Activated T-cell treated with anti-CD3 and anti-CD28 coated beads, Interleukin-2, amount 50 U/mL, for 48 hours (primary cell): ENCODE measurements around the gene KDM1A.

Experiments used
- DNase-seq, 2 experiments: peaks; one replicate each; pipeline ENCODE4 v3.0.0-alpha.2; 2020

Gene KDM1A

DNA sequence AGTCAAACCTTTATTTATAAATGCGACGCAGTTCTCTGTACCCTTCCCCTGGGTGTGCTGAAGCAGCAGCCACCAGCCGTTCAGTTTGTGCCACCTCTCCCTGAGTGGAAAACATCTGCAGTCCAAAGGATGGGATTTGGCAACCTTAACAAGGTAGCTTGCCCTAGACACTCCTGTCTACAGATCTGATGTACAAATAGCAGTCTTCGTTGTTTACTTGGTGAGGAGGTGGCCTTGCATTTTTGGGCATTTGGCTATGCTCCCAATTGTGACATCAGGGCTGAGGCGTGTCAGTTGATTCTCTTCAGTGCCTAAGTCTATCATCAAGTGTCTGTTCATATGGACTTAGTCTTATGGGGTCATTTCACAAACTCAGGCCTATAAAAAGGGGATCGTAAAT, 59.8 kb downstream of the KDM1A start:
- no peak for DNase-seq

GRCh38 chr1:23080885-23081284, 61.6 kb downstream of the KDM1A start:
- no peak for DNase-seq

DNA sequence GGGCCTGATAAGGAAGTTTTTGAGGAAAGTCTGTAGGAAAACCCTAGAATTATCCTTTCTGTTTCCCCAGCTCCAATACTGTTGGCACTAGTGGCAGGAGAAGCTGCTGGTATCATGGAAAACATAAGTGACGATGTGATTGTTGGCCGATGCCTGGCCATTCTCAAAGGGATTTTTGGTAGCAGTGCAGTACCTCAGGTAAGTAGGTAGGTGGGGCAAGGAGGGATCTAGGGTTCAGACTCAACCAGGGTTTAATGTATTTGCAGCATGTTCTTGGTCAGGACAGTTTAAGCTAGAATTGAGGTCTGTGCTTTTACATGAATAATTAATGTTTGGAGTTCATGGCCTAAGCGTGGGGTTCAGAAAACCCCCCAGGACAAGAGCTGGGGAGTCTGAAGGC, 62.1 kb downstream of the KDM1A start:
- no peak for DNase-seq

- DNase-seq: no peak
Measured at GRCh38 chr1:23083714-23084480, 64.6 kb downstream of the KDM1A start.

- no peak for DNase-seq
Measured at GRCh38 chr1:23084880-23085279, 65.6 kb downstream of the KDM1A start.

GRCh38 chr1:23085696-23086095, 66.4 kb downstream of the KDM1A start:
- no peak for DNase-seq

- DNase-seq: no peak
Measured at GRCh38 chr1:23088027-23088426, 68.8 kb downstream of the KDM1A start.

DNA sequence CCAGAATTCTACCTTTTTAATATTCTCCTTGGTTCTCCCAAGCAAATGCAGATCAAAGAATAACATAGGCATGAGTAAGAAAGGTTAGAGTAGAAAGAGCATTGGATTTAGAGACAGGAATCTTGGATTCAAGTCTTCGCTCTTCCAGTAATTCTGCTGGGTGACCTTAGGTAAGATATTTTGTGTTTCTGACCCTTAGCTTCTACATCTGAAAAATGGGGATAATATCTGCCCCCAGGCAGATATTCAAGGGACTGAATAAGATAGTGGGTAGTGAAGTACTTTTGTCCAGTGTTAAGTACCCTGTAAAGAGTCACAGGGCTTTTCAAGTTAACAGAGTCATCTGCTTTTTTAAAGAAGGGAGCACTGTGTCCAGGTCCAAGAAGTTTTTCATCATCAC, 70.8 kb downstream of the KDM1A start:
- no peak for DNase-seq

DNA sequence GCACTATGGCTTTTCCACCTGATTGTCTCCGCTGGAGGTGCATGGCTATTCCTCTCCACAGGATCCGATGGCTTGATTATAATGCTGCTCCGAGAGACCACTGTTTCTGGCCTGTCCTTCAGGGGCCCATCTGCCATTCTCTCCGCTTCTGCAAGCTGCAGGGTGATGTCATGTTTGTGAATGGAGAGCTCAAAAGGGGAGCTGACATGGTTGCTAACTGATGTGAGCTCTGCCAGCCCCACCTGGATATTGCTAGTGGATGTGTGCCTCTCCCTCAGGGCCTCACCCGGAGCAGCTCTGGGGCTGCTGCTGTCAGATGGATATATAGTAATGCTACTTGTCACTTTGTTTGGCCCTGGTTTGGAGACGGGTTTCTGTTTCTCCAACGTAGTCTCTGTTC, 72.3 kb downstream of the KDM1A start:
- no peak for DNase-seq

DNA sequence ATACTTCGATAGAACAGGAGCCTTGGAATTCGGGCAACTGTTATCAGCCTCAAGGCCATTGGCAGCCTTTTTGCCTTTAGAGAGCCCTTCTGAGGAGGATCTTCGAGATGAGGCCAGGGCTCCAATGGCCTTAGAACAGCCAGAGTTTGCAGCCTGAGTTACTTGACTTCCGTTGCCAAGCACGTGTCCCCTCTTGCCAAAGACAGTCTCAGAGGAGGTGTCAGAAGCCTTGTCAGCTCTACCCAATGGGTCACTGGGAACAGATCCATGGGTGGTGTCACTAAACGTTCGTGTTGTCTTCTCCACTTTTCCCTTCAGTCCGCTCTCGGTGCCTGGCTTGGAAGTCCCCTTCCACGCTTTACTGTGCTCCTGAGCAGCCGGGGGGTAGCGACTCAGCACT, 73.2 kb downstream of the KDM1A start:
- no peak for DNase-seq

- no peak for DNase-seq
Measured at GRCh38 chr1:23097316-23097715, 78.0 kb downstream of the KDM1A start.

- DNase-seq: peak; percentile 67 to 70
Measured at GRCh38 chr1:23098463-23099170, 79.3 kb downstream of the KDM1A start.

- DNase-seq: no peak
Measured at GRCh38 chr1:23099171-23099536, 79.9 kb downstream of the KDM1A start.

GRCh38 chr1:23100074-23100748, 80.9 kb downstream of the KDM1A start:
- peak; percentile 49 to 51 for DNase-seq

DNA sequence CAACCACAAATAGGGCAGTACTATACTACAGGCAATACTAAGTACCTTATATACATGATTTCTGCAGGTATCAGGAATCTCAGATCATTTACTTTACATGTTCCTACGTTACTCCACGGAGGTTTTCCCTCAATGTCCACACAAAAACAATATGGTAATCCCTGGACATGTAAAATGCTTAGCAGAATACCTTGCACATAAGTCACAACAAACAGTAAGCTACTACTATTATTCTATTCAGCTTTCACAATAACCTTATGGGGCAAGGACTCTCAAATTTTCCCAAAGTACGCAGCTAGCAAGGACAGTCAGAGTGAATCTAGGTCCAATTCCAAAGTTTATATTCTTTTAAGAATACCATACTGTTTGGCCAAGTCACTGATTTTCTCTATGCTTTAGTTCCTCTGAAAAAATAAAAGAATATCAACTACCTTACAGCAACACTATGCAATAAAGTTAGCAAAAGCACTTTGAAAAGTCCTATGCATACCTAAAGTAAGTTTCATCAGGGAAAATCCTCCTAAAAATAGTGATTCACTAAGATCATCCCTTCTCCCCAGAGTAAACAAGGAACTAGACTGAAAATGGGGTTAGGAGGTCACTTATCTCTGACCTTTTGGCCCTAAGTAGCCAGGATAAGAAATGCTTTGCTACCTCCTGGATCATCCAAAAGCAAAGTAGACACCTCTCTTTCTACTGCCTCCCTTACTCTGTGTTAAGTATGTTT, 82.0 kb downstream of the KDM1A start:
- no peak for DNase-seq

DNA sequence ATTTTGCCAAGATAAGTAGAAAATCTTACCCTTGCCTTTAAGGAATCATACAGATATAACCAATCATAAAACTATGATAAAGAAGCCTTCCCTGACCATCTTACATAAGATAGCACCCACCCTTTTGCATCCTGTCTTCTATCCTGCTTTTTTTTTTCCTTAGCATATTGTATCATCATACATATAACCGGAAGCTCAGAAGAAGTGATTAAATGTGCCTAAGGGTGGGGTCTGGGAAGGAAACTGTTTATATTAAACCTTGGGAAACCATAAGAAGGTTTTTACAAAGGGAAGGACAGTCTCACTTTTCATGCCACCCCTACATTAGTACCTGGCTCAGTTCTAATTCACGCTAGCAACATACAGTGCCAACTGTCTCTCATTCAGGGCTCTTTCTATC, 82.6 kb downstream of the KDM1A start:
- DNase-seq: no peak

DNA sequence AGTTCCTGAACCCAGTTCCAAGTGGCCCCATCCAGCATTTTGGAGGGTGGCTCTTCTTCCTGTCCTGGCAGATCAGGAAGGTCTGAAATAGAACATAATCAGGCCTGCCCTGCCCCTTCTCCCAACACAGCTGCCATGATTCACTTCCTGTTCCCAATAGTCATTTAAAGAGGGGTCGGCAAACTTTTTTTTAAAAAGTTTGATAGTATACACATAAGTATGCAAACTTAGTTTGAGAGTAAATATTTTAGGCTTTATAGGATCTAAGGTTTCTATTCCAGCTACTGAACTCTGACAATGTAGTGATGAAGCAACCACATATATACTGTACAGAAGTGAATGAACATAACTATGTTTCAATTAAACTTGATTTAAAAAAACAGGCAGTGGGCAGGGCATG, 83.0 kb downstream of the KDM1A start:
- no peak for DNase-seq

GRCh38 chr1:23103001-23103889, 84.0 kb downstream of the KDM1A start:
- DNase-seq: no peak

- DNase-seq: peak; percentile 38 to 45
Measured at GRCh38 chr1:23108918-23109533, 89.8 kb downstream of the KDM1A start.

DNA sequence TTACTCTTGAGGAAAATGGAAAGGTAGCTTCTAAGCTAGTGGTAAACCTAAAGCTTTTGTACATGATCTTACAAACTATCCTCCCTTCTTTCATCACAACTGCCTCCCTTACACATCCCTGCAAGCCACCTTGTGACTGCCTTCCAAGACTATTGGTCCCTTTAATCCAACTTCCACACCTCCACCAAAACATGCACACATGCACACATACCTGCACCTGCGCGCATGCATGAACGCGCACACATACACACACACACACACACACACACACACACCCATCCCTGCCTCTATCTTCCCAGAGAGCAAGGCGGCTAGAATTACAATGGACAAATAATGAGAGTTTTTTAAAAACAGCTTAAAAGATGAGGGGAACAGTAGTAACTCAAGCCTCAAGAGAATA, 91.1 kb downstream of the KDM1A start:
- DNase-seq: no peak

DNA sequence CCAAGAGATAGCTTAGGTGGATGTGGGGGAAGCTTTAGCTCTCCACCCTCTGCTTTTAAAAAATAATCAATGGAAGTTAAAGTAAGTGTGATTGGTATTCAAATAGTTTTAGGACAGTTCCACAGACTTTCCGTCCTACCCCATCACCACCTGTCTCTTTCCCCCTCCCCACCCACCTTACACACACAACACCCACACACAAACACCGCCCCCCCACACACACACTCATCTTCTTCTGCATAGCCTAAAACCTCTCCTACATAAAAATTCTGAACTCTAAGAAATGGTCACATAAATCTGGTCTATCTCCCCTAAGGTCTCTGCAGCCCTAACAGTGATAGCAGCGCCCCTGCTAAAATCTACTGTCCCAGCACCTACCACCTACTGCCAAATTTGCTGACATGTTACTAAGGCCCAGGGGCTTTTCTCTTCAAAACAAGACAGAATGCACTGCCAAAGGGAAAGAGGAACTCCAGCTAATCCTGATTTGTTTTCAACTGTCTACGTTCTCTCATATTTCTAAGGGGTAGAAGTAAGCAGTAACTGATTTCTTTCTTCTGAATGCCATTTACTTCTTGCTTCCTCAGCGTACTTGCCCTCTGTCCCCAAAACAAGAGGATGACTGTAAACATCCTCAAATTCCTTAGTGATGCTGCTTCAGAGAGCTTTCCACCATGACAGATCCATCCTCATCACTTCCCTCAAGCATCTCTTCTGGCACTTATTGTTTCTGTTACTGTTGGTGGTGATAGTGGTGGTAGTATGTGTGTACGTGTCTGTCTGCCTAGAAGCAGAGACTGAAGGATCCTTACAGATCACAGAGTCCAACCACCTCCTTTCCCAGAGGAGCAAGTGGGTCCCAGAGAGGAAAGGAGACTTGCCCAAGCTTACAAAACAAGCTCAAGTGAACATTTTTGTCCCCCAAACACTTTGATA, 92.6 kb downstream of the KDM1A start:
- DNase-seq: no peak
